HG03469 (cell line): ENCODE results near the gene BOK.
"Not testable (repeated sequence)": the region's sequence is repeated elsewhere in the genome, so short reads cannot be mapped to it uniquely, and the experiment has no call there.

Experiments
- ATAC-seq: cut with Tn5 transposase; IDR thresholded peaks from one replicate; pipeline ENCODE4 v1.9.1; 2021; ENCODE audit warnings: mild to moderate bottlenecking, moderate library complexity, moderate number of reproducible peaks; ENCODE audit not compliant: unreplicated experiment

The BOK gene

DNA sequence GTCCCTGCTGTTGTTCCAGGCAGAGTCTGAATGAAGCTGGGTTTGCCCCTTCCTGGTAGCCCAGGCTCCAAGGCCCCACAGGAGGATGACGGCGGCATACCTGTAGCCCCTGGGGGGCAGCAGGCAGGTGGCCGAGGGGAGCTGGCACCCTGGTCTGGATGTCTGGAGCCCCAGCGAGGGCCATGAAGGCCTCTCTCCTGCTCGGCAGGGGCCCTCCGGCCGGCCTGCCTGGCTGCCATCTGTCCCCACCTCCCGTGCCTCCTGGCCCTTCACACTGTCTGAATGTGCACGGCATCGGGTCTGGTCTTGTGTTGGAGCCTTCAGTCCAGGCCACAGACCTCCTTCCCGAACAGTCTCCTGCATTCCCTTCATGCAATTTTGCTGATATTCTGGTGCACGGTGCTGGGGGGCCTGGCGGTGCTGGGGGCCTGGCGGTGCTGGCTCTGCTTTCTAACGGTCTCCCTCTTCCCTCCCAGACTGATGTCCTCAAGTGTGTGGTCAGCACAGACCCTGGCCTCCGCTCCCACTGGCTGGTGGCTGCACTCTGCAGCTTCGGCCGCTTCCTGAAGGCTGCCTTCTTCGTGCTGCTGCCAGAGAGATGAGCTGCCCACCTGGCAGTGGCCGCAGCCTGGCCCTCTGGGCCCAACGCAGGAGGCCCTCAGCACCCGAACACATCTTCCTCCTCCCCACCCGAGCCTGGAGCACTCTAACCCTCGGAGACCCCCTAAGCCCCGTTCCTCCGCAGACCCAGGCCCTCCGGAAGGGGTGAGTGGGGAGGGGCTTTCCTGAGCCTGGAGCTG, 13.5 kb downstream of the BOK start:
- no peak for ATAC-seq

DNA sequence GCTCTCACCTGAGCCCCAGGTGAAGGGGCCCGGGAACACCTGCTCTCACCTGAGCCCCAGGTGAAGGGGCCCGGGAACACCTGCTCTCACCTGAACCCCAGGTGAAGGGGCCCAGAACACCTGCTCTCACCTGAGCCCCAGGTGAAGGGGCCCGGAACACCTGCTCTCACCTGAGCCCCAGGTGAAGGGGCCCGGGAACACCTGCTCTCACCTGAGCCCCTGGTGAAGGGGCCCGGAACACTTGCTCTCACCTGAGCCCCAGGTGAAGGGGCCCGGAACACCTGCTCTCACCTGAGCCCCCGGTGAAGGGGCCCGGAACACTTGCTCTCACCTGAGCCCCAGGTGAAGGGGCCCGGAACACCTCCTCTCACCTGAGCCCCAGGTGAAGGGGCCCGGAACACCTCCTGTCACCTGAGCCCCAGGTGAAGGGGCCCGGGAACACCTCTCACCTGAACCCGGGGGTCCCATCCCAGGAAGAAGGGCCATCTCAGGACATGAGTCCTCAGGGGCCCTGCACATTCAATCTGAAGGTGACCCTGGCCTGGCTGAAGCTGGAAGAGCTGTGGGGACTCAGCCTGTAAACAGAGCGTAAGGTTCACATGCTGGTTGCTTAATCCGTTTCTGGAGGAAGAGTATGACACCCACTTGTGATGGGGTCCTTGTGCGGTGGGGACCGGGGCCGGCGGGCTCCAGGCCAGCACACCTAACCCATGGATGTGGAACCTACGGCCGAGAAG, 14.5 kb downstream of the BOK start:
- not testable (repeated sequence) for ATAC-seq

DNA sequence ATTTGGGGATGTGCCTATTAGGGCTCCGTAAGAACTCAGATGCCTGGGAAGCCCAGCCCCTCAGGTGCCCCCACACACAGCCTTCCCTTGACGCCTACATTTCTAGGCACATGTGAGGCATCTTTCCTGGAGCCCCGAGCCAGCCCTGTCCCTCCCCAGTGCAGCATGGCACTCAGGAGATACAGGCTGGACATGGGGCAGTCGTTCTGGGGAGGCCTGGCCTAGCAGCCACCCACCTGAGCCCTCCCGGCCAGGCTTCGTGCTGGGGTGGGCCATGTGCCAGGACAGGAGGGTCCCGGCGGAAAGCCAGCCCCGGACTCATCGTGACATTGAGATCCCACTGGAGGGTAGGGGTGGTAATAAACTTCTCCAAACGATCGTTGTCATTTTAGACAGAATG, 15.2 kb downstream of the BOK start:
- no peak for ATAC-seq

DNA sequence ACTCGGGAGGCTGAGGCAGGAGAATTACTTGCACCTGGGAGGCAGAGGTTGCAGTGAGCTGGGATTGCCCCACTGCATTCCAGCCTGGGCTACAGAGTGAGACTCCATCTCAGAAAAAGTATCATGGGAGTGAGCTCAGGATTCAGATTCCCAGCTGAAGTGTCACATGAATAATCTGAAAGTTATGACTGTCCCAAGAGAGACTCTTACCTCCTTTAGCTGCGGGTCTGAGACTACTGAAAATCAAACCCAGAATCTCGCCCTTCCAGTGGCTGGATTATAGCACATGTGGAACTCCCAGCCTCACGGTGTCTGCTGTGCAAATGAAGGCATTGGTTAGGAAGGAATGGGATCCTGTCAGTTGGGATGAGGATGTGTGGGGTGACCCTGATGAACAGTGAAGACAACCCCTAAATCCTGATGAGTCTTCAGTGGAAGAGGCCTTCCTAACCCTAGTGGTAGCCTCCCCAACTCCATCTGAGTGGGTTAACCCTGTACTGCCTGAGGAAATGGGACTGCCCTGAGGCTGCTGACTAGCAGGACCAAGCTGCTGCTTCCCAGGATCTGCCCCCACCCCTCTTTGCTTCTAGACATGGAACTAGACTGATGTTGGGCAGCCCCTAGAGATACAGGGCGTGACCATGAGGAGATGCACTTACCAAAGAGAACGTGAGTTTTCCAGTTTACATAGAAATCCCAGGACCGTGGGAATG, 16.5 kb downstream of the BOK start:
- no peak for ATAC-seq

DNA sequence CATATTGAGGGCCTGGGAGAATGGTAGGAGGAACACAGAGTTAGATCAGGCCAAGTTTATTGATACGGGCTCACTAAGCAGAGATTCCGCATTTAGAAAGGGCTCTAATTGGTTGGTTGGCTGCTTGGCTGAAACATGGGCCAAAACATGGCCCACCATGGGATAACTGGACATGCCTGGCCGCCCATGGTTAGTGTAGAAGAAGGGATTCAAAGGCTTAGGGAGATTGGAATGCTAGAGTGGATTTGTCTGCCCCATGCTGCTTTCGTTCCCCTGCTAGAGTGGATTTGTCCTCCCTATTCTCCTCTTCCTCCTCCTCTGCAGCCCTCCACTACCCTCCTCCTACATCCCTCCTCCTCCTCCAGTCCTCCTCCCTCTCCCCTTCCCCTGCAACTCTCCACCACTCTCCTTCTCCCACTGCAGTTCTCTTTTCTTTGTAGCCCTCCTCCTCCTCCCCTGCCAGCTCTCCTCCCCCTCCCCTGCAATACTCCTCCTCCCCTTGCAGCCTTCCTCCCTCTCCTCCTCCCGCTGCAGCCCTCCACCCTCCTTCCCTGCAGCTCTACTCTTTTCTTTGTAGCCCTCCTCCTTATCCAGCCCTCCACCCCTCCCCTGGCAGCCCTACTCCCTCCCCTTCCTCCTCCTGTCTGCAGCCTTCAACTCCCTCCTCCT, 17.2 kb downstream of the BOK start:
- ATAC-seq = no peak

DNA sequence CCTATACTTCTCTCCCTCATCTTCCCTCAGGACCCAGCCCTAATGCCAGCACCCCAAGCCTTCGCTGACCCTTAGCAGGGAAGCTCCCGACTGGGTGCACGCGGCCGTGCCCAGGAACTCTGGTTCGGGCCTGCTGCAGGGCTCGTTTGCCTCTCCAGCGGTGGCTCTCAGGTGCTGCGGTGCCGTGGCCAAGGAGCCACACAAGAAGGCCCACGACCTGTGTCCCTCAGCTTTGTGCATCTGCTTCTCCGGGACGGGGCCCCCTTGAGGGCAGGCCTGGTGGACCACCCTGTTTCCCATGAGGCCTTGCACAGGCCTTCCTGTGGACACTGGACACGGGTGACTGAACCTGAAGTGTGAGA, 17.7 kb downstream of the BOK start:
- ATAC-seq = no peak

DNA sequence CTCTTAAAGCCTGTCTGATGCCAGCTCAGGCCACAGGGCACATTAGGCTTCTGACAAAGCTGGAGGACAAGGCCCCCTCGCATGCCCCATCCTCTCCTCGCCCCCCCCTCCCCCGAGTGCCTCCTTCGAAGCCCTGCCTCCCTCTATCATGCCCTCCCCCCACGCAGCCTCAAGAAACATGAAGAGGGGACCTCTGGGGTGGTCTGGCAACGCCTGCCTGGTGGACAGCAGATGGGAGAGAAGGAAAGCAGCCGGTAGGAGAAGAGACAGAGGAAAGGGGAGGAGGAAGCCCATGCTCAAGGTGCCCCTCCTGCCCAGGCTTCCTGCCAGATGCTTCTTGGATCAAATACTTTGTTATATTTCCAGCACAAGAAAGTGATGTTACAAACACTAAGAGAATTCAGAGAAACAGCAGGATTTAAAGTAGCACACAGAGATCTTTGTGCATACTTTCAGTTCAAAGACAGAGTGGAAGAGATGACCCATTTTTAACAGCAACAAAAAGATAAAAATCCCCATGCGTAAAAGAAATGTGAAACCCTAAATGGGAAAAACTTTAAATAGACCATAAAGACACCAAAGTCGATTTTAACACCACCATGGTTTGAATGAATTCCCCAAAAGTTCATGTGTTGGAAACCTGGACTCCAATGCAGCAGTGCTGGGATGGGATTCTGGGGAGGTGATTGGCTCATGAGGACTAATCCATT, 19.0 kb downstream of the BOK start:
- ATAC-seq = no peak

DNA sequence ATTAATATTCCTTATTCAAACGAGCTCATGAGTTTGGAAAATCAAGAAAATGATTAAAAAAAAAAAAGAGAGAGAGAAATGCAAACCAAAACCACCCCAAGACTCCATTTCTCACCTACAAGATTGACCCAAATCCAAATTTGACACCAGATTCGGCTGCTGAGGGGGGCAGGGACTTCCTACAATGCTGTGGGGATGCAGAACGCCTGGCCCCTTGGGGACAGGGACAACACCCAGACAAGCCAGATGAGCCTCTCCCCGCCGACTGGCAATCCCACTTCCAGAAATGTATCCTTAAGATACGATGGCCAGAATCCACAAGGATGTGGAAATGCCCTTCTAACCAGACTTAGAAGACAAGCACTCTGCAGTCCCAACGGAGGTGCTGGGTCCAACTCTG, 20.7 kb downstream of the BOK start:
- ATAC-seq = no peak

DNA sequence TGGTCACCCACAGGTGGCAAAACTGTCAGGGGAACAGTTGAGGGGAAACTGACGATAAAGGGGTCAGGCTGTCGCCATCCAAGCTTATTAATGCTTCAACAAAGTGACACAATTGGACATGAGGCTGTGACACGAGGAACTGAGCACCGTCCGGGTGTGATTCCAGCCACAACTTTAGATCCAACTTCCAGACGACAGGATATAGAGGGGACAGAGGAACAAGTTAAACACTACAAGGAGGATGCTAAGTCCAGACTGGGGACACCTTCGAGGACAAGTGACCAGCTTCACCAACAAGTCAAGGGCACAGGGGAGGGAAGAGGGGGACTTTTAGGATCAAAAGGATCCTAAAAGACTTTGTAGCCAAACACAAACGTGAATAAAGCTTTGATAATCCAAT, 23.8 kb downstream of the BOK start:
- no peak for ATAC-seq

DNA sequence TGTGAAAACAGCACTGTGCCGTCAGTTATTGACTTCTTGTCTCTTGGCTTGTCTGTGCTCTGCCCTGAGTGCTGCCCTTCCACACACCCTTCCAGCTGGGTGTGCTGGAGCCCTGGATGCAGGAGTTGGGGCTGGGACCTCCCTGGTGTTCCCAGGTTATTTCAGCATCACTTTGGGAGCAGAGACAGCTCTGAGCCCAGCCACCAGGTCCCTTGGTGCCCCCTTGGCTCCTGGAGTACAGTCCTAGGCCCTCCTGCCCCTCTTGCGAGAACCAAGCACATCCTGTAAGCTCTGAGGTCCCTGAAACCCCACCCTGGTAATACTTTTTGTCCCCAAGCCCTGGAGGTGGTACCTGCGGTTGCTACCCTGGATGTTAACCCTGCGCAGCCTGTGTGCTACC, 24.3 kb downstream of the BOK start:
- no peak for ATAC-seq

DNA sequence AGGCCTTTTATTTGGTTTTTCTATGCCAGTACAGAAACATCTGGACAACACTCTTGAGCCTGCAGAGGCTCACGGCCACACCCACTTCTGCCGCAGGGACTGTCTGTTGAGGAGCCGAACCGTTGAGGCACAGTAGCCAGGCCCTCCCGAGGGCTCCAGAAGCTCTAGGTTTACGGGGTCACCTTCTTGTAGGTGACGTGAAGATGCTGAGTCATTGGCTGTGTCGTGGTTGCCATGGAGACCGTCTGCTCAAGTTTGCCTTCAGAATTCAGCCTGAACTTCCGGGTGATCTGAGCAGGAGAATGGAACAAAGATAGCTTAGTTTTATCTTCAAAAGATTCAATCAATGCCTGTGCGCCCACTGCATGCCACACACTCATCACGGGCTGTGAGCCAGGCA, 25.9 kb downstream of the BOK start:
- ATAC-seq = no peak

DNA sequence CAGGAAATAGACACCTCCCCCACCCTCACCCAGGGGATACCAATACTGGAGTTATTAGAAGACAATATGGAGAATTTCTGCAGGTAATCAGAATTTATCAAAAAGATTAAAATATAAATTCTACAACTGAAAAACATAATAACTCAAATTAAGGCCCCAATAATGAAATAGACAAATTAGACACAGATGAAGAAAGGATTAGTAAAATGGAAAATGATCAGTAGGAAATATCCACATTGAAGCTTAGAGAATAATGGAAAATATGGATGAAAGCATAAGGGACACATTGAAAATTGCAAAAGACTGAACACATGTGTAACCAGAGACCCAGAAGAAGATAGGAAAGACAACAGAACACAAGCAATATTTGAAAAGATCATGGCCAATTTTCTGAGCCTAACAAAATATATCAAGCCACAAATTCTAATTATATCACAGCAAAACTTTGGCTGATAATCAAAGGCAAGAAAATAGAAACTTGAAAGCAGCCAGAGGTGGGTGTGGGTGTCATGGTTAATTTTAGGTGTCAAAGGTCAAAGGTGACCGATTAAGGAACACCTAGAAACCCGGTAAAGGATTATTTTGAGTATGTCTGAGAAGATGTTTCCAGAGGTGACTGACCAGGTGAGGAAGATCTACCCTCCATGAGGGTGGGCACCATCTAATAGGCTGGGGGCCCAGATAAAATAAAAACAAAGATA, 28.2 kb downstream of the BOK start:
- no peak for ATAC-seq

DNA sequence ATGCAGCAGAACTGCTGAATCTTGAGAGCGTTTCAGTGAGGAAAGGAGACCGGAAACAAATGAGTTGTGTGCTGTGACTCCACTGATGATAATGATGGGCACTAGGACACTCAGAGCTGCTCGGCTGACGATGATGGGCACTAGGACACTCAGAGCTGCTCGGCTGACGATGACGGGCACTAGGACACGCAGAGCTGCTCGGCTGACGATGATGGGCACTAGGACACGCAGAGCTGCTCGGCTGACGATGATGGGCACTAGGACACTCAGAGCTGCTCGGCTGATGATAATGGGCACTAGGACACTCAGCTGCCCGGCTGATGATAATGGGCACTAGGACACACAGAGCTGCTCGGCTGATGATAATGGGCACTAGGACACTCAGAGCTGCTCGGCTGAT, 31.3 kb downstream of the BOK start:
- ATAC-seq = not testable (repeated sequence)

DNA sequence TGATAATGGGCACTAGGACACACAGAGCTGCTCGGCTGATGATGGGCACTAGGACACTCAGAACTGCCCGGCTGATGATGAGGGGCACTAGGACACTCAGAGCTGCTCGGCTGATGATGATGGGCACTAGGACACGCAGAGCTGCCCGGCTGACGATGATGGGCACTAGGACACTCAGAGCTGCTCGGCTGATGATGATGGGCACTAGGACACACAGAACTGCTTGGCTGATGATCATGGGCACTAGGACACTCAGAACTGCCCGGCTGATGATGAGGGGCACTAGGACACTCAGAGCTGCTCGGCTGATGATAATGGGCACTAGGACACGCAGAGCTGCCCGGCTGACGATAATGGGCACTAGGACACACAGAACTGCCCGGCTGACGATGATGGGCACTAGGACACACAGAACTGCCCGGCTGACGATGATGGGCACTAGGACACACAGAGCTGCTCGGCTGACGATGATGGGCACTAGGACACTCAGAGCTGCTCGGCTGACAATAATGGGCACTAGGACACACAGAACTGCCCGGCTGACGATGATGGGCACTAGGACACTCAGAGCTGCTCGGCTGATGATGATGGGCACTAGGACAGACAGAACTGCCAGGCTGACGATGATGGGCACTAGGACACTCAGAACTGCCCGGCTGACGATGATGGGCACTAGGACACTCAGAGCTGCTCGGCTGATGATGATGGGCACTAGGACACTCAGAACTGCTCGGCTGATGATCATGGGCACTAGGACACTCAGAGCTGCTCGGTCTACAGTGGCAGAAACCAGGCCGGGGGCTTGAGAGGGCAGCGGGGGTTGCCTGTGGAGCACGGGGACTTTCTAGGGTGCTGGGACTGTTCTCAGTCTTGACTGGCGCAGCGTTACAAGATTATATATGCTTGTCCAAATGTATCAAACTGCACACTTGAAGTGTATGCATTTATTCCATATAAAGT, 32.2 kb downstream of the BOK start:
- ATAC-seq = not testable (repeated sequence)

DNA sequence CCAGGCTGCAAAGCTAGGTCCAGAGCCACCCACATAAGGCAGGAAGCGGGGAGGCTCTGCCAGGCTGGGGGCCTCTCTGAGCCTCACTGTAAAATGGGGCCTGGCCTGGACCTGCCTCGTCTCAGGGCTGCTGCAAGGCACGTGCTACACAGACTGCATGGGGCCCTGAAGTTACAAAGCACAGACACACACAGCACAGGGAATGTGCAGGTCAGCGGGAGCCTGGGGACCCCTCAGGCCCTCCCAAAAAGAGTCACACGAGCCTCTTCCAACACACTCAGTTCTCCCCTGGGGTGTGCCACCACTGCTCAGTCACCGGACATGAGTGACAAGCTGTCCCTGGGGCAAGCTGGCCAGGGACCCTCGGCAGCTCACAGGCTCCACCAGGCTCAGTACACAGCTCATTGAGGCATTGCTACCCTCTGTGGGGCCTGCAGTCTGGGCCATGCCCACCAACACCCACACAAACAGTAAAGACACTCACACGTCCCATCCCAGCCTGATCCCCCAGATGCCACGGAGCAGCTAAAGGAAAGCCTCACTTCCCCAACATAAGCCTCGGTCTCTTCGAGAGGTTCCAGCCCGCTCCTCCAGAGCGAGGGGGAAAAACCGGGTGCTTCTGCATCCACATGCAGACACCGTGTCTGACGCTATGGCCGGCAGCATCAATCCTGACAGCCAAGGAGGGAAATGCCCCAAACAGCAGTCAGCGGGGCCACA, 33.7 kb downstream of the BOK start:
- ATAC-seq = no peak

DNA sequence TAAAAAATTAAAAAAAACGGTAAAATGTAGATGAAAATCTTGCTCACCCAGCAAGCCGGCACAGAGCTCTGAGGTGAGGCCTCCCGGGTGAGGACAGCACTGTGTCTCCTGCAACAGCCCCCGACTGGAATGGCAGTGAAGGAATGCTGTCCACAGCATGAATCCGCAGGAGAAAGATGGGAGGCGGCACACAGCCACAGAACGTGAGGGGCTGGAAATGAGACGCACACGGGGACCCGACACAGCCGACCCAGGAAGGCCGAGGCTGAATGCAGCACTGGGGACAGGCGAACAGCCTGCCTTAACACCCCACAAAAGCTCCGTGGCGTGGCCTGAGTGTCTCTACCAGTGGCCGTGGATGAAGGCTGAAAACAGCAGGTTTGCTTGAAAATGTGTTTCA, 34.7 kb downstream of the BOK start:
- ATAC-seq = no peak

DNA sequence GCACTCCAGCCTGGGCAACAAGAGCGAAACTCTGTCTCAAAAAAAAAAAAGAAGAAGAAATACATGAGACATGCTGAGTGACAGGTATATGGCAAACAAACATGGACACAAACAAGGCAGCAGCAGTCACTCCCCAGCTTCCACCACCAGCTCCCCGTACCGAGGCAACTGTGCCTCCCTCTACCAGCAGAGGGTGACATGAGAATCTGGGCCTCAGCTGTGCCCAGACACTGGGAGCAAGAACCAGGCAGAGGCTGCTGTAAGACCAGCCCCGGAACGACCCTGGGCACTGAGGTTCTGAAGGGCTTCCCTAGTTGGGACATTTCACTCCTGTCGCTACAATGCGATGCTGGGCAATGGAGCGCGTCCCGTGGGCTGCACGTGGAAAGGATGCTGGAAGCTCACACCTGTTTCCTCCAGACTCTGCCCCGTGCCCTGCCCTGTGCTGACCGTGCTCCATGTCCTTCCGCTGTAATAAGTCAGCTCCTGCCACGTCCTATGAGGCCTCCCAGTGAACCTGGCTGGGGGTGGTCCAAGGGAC, 37.1 kb downstream of the BOK start:
- no peak for ATAC-seq

DNA sequence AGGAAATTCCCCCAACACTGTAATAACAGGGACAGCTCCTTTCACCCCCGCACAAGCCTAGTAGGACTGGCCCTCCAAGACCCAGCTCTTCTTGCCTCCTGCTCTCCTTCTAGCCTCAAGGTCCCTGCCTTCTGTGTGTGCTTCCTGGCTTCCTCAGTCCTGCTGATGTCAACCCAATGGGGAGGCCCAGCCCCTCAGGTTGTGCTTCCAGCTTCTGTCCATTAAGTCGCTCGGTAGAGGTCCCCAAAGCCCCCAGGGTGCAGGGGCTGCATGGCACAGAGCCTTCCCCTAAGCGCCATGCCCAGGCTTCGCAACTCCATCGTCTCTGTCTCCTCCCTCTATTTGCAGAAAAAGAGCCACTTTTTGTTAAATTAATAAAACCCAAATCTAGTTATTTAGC, 39.0 kb downstream of the BOK start:
- ATAC-seq = no peak
